AG09309 (cell line): Measurements from ENCODE around the gene OCA2.

ENCODE experiments used
- DNase-seq: peaks from one replicate; pipeline ENCODE4 v3.0.0-alpha.2; 2010; ENCODE audit warnings: low read depth
- H3K4me3 ChIP-seq: 2 replicates; pipeline ENCODE4 v1.5.1; 2011; ENCODE audit warnings: mild to moderate bottlenecking, low read depth, low read length, moderate library complexity; ENCODE audit not compliant: control insufficient read depth
- CTCF ChIP-seq: IDR thresholded peaks from 2 replicates; pipeline ENCODE4 v1.5.1; 2011; ENCODE audit warnings: mild to moderate bottlenecking, low read depth, low read length, inconsistent platforms; ENCODE audit not compliant: insufficient read depth, control insufficient read depth; ENCODE audit errors: missing control alignments

OCA2 gene

GRCh38 chr15:28114114-28114455 lies 15.0 kb upstream of the OCA2 start:
- no peak for DNase-seq
- H3K4me3 ChIP-seq = no peak overlapping the region
- TF ChIP-seq CTCF = no peak

GRCh38 chr15:28113394-28114113 lies 14.4 kb upstream of the OCA2 start:
- no peak for DNase-seq
- no peak overlapping the region for H3K4me3 ChIP-seq
- no peak for TF ChIP-seq CTCF

GRCh38 chr15:28112962-28113361 lies 13.8 kb upstream of the OCA2 start:
- no peak for DNase-seq
- no peak overlapping the region for H3K4me3 ChIP-seq
- no peak for TF ChIP-seq CTCF

- no peak overlapping the region for H3K4me3 ChIP-seq
- TF ChIP-seq CTCF = no peak
- DNase-seq = no peak
Measured at GRCh38 chr15:28112101-28112760, 13.1 kb upstream of the OCA2 start.

GRCh38 chr15:28111543-28111942 lies 12.4 kb upstream of the OCA2 start:
- no peak overlapping the region for H3K4me3 ChIP-seq
- no peak for TF ChIP-seq CTCF
- no peak for DNase-seq

- H3K4me3 ChIP-seq = no peak overlapping the region
- DNase-seq = no peak
- TF ChIP-seq CTCF = no peak
Measured at GRCh38 chr15:28110481-28110881, 11.4 kb upstream of the OCA2 start.
